Hematopoietic multipotent progenitor cell treated with erythropoietin and hydrocortisone succinate and interleukin-3 and kit ligand, for 4 days (in vitro differentiated cells): Measurements from ENCODE around the gene NPIPB2.
"Not testable (repeated sequence)": the region's sequence is repeated elsewhere in the genome, so short reads cannot be mapped to it uniquely, and the experiment has no call there.

Source experiments
- DNase-seq: peaks from one replicate; pipeline ENCODE4 v3.0.0-alpha.2; 2015

NPIPB2 gene

DNA sequence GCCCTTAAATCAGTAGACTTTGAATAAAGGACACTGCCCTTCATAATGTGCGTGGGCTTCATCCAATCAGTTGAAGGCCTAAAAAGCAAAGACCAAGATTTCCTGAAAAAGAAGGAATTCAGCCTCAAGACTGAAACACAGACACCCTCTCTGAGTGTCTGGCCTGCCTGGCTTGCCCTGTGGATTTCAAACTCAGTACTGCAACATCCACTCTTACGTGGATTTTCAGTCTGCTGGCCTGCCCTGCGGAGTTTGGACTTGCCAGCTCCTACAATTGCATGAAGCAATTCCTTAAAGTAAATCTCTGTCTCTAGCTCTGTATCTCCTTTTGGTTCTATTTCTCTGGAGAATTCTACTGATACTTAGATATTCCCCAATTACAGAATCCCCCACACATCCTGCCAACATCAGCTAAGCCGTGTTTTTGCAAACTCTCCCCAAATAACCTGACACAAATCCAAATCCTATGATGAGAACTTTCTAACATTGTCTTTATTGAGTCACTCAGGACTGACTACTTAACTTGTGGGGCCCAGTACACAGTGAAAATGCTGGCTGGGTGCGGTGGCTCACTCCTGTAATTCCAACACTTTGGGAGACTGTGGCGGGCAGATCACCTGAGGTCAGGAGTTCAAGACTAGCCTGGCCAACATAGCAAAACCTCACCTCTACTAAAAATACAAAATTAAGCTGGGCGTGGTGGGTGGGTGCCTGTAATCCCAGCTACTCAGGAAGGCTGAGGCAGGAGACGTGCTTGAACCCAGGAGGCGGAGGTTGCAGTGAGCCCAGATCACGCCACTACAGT is 15.9 kb upstream of the NPIPB2 start:
- no peak for DNase-seq

DNA sequence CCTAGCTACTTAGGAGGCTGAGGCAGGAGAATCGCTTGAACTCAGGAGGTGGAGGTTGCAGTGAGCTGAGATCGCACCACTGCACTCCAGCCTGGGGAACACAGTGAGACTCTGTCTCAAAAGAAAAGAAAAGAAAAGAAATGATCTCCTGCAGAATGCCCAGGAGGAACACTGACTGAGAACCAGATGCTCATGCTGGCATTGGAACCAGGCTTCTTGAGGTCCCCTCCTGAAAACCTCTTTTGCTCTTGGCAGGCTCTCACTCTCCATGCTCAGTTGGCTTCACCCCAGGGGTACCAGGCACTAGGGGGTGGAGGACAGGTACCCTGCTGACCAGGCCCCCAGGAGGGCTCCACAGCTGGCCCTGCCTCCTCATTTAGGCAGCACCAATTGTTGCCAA is 14.7 kb upstream of the NPIPB2 start:
- DNase-seq, result no peak

DNA sequence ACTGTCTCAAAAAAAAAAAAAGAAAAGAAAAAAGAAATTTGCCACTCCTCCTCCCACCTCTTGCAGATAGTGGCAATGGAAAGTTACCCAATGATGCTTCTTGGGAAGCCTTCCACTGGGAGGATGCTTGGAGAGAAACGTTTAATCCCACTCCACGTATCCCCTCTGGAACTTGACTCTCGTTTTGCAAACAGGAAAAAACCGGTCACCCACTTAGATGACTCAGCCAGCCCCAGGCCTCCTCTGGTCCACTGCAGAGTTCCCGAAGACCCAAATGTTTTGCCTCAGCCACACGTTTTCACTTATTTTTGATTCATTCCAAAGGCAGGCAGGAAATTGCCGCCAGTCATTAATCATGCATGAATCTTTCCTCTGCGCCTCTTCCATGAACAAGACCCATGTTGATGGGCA is 13.9 kb upstream of the NPIPB2 start:
- DNase-seq, result no peak

DNA sequence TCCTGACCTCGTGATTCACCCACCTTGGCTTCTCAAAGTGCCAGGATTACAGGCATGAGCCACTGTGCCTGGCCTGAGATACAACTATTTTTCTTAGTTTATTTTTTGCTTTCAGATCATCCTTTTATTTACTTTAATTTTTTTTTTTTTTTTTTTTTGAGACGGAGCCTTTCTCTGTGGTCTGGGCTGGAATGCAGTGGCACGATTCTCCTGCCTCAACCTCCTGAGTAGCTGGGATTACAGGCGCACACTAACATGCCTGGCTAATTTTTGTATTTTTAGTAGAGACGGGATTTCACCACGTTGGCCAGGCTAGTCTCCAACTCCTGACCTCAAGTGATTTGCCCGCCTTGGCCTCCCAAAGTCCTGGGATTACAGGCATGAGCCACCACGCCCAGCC is 11.7 kb upstream of the NPIPB2 start:
- DNase-seq, result not testable (repeated sequence)

DNA sequence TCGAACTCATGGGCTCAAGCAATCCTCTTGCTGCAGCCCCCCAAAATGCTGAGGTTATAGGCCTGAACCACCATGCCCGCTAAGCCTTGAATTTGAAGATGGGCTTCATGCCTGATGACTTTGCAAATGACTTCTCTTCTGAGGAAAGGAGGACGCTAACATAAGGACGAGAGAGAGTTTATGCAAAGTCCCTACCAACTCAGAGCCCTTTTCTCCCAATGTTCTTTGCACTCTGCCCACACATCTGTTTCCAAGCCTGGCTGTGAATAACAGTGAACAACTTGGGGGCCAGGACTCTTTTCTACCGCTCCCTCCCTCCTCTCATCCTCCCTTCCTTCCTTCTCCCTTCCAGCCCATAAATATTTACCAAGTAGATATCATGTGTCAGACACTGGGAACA is 8.5 kb upstream of the NPIPB2 start:
- no peak for DNase-seq

DNA sequence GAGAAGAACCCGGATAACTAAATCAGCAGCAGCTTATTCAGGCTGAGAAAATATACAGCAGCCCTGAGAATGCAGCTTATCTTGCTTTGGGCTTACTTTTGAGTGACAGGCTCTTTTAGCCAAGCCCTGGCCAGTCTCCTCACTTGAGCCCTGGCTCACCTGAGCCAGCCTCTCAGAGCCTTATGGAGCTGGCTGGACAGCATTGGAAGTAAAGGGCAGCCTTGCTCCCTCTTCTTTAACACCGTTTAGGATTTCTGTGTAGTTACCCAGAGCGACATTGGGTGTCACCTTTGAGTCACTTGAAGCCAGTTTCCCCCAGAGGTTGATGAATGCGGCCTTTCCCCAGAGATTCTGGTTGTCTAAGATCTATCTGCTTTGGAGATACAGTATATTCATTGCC is 7.7 kb upstream of the NPIPB2 start:
- DNase-seq, result peak; percentile 82

DNA sequence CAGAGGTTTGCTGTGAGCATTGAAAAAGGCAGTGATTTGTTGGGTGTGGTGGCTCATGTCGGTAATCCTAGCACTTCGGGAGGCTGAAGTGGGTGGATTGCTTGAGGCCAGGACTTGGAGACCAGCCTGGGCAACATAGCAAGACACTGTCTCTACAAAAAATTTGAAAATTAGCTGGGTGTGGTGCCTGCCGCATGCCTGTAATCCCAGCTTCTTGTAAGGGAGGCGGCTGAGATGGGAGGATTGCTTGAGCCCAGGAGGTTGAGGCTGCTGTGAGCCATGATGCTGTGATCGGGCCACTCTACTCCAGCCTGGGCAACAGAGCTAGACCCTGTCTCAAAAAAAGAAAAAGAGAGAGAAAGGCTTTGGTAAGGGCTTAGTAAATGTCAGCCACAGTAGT is 7.0 kb upstream of the NPIPB2 start:
- no peak for DNase-seq

DNA sequence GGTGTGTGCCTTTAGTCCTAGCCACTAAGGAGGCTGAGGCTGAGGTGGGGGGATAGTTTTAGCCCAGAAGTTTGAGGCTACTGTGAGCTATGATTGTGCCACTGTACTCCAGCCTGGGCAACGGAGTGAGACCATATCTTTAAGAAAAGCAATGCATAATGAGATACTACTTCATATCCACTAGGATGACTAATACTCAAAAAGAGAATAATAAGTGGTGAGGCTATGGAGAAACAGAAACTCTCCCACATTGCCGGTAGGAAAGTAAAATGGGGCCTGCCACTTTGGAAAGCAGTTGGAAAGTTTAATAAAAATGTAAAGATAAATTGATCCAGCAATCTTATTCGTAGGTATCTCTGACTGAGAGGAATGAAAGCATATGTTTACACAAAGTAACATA is 4.6 kb upstream of the NPIPB2 start:
- DNase-seq, result no peak

DNA sequence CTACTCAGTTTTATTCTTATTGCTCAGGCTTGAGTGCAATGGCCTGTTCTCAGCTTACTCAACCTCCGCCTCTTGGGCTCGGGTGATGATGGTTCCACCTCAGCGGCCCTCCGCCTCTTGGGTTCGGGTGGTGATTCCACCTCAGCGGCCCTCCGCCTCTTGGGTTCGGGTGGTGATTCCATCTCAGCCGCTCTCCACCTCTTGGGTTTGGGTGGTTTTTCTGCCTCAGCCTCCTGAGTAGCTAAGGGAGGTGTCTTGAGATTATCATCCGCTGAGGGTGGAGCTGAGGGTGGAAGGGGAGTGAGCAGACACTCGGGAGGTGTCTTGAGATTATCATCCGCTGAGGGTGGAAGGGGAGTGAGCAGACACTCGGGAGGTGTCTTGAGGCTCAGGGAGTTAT is 14.5 kb downstream of the NPIPB2 start:
- peak; percentile 39 for DNase-seq

DNA sequence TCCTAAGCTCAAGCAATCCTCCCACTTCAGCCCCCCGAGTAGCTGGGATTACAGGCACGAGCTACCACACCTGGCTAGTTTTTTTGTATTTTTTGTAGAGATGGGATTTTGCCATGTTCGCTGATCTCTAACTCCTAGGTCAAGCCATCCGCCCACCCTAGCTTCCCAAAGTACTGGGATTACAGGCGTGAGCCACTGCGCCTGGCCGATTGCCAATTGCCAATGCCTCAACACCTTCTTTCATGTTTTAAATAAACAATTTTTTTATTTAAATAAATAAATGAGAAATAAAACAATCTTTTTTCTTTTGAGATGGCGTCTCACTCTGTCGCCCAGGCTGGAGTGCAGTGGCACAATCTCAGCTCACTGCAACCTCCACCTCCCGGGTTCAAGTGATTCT is 17.8 kb downstream of the NPIPB2 start:
- DNase-seq, result not testable (repeated sequence)

DNA sequence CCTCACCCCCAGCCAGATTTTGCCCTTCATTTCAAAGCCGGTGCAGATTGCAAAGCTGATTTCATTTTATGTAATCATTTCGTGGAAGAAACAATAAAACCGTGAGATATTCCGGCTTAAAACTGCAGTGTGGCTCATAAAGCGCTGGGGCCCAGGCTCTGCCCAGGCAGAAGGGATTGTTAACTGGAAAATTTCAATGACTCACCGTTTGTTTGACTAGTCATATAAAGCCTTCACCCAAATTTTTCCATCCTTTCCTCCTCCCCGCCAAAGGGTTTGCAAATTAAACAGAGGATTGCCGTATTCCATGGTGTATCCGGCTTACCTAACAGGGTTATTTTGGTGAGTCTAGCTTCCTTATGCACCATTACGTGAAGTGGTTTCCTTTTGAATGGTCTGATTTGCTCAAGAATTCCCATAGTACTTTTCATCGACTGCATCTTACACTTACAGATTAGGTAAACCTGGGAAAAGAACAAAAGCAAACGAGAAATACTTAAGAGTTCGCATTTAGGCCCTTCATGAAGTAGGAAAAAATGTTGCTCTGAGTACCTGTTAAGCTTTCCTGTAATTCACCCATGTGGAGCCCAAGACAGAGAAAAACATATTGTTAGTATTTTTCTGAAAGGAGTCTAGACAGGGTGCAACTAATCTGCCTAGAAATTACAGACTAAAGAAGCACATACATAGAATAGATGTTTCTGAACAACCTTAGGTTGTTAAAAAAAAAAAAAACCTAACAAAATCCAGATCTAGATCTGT is 25.1 kb downstream of the NPIPB2 start:
- DNase-seq, result no peak

DNA sequence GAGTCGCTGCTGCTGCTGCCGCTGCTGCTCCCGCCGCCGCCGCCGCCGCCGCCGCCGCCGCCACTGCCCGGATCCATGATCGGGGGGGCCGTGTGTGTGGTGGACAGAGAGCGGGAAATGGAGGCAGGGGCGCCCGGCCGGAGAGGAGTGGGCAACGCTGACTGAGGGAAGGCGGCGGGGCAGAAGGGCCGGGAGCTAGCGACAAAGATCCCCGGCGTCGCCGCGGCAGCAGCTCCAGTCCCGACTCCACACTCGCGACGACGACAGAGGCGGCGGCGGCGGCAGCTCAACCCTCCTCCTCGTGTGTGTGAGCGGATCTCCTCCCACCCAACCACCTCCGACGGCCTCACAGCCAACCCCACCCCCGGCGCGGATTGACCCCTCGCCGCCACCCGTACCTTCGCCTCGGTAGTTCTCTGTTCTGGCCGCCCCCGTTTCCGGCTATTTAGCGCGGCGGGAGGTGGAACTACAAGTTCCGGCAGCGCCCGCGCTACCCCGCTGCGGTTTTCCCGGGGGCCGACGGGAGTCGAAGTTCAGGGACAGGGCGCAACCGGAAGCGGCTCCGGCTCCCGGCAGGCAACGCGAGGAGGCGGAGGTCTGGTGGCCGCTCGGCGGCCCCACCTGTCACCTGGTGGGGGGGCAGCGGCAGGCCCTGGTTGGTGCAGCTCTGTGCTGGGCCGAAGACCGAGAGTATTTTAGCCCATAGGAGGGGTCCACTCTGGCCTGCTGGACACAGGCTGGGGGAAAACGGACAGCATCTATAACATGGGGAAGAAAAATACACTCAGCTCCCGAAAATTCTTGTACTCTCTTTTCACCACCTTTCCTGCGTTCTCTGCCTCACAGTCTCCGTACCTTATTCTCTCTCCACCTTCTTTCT is 26.0 kb downstream of the NPIPB2 start, which contains the start of gene GSPT1:
Gene GSPT1 (minus strand): TSS at position 313 of the 880 bp plus-strand sequence. CDS start 236 bp downstream, at position 77.
- peak; percentile 99 for DNase-seq

DNA sequence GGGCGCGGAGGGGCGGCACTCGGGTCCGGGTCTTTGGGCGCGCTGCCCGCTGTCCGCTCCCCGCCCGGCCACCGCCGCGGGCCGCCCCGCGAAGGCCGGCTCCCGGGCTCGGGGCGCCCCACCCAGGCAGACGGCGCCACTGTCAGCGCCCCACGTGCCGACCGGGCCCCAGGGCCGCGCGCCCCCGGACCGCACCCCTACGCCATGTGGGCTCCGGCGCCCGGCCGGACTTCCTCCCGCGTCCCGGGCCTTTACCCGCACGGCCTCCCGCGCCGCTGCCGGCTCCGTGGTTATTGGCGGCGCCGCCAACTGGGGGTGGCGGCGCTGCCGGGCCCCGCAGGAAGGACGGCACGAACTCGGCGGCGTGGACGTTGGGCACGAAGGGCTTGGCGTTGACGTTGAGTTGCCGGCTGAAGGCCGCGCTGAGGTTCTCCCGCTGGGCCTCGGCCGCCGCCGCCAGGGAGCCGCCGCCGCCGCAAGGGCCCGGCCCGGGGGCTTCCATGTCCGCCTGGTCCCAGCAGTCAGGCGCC is 26.7 kb downstream of the NPIPB2 start:
- peak; percentile 67 for DNase-seq

DNA sequence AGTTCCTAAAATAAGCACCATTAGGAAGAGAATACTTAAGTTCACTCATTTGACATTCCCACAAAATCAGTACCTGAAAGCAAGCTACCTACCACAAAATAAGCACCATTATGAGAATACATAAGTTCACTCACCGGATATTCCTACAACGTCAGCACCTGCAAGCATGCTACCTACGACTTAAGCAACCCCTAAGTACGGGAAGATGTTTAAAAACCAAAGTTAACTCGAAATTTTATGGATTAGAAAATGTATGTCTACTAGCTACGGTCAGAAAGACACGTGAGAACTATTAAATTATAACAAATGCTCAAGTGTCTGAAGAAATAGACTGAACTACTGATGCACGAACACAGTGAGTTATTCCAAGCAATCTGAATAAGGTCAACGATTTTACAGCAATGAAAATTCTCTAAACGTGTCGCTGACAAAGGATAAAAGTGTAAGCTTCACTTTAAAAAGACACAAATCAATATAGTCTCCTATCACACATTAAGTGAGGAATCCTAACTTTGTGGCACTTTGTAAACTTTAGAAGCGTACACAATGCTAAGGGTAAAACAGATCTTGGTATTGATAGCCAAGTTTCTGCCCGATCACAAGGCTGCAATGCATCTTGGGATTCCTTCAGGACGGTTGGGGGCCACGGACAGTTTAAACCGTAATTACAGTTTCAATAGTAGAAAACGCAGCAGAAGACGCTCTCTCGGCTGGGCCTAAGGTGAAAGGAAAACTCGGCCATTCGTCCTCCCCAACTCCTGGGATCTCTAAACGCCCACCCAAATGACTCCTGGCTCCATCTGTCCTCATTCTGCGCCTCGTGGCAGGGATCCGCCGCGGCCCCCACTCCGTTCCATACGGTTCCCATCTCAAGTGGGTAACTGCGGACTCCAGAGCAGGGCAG is 27.4 kb downstream of the NPIPB2 start:
- peak; percentile 78 for DNase-seq

DNA sequence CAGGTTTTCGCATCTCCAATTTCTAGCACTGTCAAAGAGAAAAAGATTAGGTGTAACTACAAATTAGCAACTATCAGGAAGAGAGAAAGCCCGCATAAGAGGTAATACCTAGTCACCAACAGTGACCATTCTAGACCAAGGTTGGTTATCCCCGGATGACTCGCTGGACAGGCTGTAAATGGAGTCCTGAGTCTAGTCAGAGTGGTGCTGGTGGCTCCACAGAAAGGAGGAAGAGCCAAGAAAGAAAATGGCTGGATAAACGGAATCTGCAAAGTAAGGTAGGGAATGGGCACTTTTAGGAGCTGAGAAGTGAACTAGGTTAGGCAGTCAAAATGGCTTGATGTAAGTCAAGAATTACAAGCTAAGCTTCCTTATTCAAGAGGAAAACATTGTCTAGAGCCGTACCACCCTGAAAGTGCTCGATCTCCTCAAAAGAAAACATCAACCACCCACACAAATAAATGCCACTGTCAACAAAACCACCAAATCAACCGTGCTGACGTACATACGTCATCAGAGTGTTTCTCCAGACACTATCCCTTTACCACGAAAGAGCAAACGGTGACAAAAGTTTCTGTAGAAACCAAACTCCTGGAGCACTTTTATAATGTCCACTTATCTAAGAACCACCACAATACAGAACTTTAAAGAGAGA is 28.3 kb downstream of the NPIPB2 start:
- no peak for DNase-seq

DNA sequence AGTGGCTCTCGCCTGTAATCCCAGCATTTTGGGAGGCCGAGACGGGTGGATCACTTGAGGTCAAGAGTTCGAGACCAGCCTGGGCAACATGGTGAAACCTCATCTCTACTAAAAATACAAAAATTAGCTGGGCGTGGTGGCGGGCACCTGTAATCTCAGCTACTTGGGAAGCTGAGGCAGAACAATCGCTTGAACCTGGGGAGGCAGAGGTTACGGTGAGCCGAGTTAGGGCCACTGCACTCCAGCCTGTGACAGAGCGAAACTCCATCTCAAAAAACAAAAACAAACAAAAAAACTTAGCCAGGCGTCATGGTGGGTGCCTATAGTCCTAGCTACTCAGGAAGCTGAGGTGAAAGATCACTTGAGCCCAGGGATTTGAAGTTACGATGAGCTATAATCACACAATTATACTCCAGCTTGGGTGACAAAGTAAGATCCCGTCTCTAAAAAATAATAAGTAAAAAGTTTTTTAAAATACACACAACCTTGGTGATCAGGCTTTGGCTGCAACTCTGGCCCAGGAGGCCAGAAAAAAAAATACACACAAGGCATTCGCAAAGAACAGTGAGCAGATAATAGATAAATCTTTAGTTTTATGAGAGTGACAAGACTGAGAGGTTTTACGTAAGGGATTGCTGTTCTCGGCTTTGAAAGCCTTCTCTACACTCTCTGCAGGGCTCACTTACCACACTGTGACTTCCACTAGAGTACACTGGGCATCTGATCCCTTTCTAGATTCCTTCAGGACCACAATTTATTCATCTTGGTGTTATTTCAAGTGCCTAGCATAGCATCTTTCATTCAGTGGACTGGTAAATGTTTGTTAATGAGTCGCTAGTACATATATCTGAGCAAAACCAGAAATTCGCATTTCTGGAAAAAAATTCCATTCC is 31.9 kb downstream of the NPIPB2 start:
- DNase-seq, result no peak

DNA sequence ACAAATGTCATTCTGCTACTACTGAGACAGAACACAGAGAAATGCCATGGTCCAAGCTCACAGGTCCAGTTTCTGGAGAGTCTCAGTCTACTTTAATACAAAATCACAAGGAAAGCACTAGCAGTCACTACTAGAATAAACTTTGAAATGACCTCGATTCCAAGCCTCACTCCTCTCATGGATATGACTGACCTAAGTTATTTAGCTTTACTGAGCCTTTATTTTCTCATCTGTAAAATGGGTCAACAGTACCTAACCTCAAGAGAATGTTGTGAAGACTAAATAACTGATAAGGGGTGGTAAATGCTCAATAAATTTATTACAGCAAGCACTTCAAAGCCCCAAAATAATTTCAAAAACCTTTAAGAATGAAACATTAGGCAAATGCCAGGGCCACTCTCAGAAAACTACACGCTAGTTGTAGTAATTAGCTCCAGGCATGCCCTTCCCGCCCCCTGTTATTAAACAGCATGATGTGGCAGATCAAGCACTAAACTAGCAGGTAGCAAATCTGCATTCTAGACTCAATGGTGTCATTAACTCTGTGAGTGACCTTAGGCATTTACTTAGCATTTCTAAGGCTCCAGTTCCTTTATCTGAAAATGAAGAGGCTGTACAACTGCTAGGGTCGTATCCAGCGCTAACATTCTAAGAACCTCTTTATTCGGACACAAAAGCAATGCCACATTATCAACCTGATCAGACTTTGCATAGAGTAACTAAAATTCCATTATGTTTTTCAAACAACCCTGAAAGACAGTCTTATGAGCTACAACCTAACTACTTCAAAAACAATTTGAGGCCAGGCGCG is 34.5 kb downstream of the NPIPB2 start:
- no peak for DNase-seq

DNA sequence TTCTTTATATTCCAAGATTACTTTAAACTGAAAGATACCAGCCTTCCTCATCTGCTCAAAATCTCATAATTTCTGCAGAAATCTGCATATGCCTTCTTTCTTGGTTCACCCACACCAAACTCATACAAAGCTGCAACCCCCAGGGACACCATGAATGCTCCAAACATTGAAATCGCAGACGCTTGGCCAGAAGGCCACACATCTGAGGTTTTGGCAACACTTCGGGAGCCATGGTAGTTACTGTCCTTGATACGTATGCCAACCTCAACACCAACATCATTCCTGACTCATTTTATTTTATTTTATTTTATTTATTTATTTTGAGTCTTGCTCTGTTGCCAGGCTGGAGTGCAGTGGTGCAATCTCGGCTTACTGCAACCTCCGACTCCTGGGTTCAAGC is 37.9 kb downstream of the NPIPB2 start:
- no peak for DNase-seq

DNA sequence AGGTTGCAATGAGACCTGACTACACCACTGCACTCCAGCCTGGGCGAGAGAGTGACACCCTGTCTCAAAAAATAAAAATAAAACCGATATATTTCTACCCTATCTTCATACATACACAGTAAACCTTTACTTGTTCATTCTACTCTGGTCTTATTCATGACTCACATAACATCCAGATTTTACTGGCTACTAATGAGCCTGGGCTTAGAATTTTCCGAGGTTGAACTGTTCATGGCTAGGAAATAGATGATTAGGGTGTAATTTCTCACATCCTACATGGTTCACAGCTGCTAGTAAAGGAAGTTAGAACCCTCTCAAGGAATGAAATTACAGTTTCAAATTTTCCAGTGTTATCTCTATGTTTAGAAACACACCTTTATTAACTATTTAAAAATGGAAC is 40.8 kb downstream of the NPIPB2 start:
- DNase-seq, result no peak
